AG09319 (cell line): ENCODE results near the gene PFKP.

Experiments used
- DNase-seq: peaks from one replicate; pipeline ENCODE4 v3.0.0-alpha.2; 2010; ENCODE audit warnings: low read depth; ENCODE audit errors: extremely low read depth
- TF ChIP-seq, protein P1 (sequence below): IDR thresholded peaks from 2 replicates; pipeline ENCODE4 v1.5.1; 2011; ENCODE audit warnings: low read depth, mild to moderate bottlenecking, inconsistent platforms, low read length, moderate library complexity

The PFKP gene

DNA sequence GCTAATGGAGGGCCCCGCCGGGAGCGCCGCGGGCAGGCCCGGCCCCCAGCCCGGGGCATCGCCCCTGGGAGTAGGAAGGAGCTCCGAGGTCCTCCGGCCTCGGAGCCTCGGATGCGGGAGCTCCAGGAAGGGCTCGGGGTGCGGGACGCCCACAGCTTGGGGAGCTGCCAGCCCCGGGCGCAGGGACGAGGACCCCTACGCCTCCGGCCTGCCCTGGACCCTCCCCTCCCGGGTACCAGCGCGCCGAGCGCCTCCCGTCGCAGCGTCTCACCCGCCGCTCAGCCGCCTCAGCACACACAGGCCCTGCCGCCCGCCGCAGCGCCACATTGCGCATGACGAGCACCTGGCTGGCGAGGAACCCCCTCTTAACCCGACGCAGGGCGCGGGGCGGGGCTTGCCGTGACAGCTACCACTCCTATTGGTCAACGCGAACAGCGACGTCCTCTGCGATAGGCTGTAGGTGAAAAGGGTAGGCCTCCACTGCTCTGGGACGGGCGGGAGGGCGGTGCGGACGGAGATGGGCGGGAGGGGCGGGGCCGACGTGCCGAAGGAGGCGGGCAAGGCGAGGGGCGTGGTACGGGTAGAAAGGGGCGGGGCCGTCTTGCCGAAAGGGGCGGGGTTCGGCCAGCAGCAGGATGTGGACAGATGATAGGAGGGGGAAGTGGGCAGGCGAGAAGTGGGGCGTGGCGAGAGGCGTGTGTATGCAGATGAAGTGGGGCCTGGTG is 105.3 kb downstream of the PFKP start, which contains the start of gene PITRM1:
Gene PITRM1, minus strand, starts transcription at position 337 of the 725 bp plus-strand sequence. Its CDS starts 10 bp downstream, at position 327.
- TF ChIP-seq, protein P1, sequence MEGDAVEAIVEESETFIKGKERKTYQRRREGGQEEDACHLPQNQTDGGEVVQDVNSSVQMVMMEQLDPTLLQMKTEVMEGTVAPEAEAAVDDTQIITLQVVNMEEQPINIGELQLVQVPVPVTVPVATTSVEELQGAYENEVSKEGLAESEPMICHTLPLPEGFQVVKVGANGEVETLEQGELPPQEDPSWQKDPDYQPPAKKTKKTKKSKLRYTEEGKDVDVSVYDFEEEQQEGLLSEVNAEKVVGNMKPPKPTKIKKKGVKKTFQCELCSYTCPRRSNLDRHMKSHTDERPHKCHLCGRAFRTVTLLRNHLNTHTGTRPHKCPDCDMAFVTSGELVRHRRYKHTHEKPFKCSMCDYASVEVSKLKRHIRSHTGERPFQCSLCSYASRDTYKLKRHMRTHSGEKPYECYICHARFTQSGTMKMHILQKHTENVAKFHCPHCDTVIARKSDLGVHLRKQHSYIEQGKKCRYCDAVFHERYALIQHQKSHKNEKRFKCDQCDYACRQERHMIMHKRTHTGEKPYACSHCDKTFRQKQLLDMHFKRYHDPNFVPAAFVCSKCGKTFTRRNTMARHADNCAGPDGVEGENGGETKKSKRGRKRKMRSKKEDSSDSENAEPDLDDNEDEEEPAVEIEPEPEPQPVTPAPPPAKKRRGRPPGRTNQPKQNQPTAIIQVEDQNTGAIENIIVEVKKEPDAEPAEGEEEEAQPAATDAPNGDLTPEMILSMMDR = no peak
- peak; percentile 99 for DNase-seq

DNA sequence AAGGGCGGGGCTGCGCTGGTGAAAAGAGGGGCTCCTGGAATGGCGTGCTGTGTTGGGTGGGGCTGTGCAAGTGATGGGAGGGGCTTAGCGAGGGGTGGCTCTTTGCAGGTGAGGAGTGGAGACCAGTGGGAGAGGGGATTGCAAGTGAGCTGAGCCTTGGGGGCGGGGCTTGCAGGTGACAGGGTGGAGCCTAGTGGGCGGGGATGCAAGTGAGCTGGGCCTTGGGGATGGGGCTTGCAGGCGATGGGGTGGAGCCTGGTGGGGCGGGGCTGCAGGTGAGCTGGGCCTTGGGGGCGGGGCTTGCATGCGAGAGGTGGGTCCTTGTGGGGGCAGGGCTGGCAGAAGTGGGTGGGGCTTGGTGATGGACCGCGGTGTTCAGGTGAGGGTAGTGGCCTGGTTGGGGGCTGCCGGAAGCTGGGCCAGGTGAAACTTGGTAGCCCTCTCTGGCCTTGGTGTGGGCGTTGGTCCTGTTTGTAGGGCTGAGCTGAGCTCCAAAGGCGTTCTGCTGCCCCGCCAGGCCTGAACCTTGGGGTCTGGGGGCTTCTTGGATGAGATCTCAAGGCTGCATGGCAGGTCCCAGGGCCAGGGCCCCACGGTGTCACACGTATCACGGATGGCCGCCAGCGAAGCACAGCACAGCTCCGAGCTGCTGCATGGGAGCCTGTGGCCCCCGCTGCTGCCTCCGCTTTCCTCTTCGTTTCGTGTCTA is 106.0 kb downstream of the PFKP start:
- DNase-seq = no peak
- TF ChIP-seq, protein P1 = no peak

DNA sequence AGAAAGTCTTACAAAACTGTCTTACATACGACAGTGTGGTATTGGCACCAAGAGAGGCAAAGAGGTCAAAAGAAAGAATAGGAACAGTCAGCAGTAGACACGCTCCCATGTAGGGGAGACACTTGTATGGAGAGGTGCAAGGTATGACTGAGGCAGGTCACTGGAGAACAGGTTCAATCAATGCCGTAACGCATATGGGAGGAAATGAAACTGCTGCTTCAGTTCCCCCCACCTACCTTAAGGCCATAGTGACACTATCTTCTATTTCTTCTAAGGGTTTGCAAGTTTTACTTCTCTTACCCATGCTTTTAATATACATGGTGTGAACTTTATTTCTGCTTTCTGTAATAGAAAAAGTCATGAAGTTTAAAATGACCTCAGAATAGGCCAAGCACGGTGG is 110.7 kb downstream of the PFKP start:
- no peak for DNase-seq
- TF ChIP-seq, protein P1 = no peak

DNA sequence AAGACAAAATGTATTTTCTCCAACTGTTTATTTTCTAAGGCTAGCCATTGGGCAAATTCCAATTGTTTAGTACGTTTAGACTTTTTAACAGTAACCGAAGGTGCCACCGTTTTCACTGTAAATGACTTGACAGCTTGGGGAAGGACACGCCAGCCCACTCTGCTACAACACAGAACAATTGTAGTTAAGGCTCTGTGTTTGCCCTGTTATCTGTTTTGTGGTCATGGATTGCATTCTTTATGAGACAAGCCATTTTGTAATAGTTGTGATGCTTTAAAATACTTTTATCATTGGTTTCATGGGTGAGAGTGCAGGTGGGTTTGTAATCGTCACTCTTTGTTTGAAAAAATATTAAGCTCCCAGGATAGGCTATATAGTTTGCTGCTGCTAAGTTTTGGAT is 111.8 kb downstream of the PFKP start:
- no peak for DNase-seq
- TF ChIP-seq, protein P1 = no peak

DNA sequence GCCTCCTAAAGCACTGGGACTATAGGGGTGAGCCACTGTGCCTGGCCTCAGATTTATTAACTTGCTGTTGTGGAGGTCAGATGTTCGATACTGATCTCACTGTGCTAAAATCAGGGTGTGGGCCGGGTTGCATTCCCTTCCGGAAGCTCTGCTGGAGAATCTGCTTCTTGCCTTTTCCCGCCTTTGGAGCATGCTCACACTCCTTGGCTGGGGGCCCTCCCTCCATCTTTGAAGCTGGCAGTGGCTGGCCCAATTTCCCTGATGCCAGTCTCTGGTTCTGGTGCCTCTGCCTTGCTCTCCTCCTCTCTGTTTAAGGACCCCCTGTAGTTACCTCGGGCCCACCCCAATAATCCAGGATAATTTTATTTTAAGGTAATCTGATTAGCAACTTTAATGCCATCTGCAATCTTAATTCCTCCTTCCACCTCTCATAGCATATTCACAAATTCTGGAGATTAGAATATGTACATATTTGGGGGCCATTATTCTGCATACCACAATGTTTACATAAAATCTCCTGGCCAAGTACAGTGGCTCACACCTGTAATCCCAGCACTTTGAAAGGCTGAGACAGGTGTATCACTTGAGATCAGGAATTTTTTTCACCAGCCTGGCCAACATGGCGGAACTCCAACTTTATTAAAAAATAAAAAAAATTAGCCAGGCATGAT is 113.1 kb downstream of the PFKP start:
- TF ChIP-seq, protein P1 = no peak
- DNase-seq = no peak

DNA sequence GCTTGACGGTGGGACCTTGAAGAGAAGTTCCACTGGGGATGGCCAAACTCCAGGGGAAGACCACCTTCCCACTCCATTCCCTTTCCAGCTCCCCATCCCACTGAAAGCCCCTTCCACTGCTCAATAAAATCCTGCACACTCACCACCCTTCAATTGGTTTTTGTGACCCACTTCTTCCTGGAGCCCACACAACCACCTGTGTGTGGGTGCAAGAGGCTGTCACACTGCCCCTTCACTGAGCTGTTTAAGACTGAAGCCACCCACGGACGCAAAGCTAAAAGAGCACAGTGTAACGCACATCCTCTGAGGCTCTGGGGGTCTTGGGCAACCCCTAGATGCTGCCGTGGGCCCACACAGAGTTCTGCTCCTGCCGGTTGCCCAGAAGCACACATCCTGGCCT is 118.0 kb downstream of the PFKP start:
- TF ChIP-seq, protein P1 = no peak
- no peak for DNase-seq

DNA sequence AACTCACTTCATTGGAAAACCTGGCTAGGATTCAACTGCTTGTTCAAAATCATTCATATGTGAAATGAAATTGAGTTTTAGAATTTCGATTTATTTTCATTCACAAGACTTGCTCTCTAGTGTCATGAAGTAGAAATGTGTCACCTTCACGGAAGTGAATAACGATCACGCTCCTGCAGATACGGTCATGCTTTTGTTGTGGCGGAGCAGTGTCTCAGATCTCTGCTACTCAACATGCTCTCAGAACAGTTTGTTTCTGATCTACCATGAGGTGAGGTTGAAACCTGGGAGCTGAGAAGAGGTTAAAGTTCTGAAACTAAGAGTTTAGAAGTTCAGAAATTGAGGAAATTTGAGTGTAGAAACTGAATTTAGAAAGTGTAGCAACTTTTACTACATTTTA is 119.0 kb downstream of the PFKP start:
- no peak for DNase-seq

More for the DNA sequence above, 119.0 kb downstream of the PFKP start:
- TF ChIP-seq, protein P1 = no peak
